A673 (cell line): ENCODE data around the gene ANTKMT. TPM values are rescaled to one million over a fixed set of nuclear protein-coding genes. Genes with fewer than 3 reads are reported as not detected.

Source experiments
- BruUV-seq: library from RNA; stranded (reverse); fragments of 400-500 nt; replicated peaks from 2 replicates; lab custom pipeline; 2021; lab: Mats Ljungman, UMichigan
- CTCF ChIA-PET: fragments of 300-600 bp; sonication (Branson Sonifier 250); formaldehyde crosslinking; loops from one replicate; lab custom pipeline; 2022; ENCODE audit warnings: antibody characterized with exemption; lab: Charles Lee
- POLR2A ChIA-PET: fragments of 300-600 bp; sonication (Branson Sonifier 250); formaldehyde crosslinking; loops from one replicate; lab custom pipeline; 2022; ENCODE audit warnings: antibody characterized with exemption; ENCODE audit not compliant: low non-redundant PET; lab: Charles Lee
- DNase-seq: peaks from one replicate; pipeline ENCODE4 v3.0.0-alpha.2; 2015; ENCODE audit warnings: low spot score
- H3K27ac ChIP-seq: fragments of 200-600 bp; sonication (generic); 2 replicates; pipeline ENCODE4 v1.5.1; 2016; ENCODE audit warnings: mixed run types, low read depth, mild to moderate bottlenecking, mixed read lengths, antibody characterized with exemption, low read length; ENCODE audit not compliant: poor library complexity, severe bottlenecking
- H3K27me3 ChIP-seq: fragments of 200-600 bp; sonication (generic); replicated peaks from 2 replicates; pipeline ENCODE4 v1.6.1; 2017; ENCODE audit warnings: mixed run types, low read depth, mild to moderate bottlenecking, mixed read lengths, antibody characterized with exemption, low read length; ENCODE audit not compliant: insufficient read depth, poor library complexity
- H3K36me3 ChIP-seq: fragments of 200-600 bp; sonication (generic); 2 replicates; pipeline ENCODE4 v1.6.1; 2016; ENCODE audit warnings: mixed run types, mild to moderate bottlenecking, mixed read lengths, antibody characterized with exemption, low read length; ENCODE audit not compliant: insufficient read depth, poor library complexity, severe bottlenecking
- H3K4me1 ChIP-seq: fragments of 200-600 bp; sonication (generic); 2 replicates; pipeline ENCODE4 v1.6.1; 2017; ENCODE audit warnings: mixed run types, mild to moderate bottlenecking, mixed read lengths, antibody characterized with exemption, low read length; ENCODE audit not compliant: insufficient read depth, poor library complexity, severe bottlenecking
- H3K4me3 ChIP-seq: fragments of 200-600 bp; sonication (generic); 2 replicates; pipeline ENCODE4 v1.5.1; 2016; ENCODE audit warnings: low read depth, mixed run types, mild to moderate bottlenecking, mixed read lengths, low read length; ENCODE audit not compliant: poor library complexity, severe bottlenecking
- H3K9me3 ChIP-seq: fragments of 200-600 bp; sonication (generic); 2 replicates; pipeline ENCODE4 v1.6.1; 2016; ENCODE audit warnings: mixed run types, low read depth, mild to moderate bottlenecking, mixed read lengths, antibody characterized with exemption, low read length; ENCODE audit not compliant: poor library complexity, severe bottlenecking
- CTCF ChIP-seq: fragments of 300-800, 200-600 bp; sonication (generic); conservative IDR thresholded peaks from 2 replicates; pipeline ENCODE4 v1.5.1; 2017; ENCODE audit warnings: low read depth, mild to moderate bottlenecking, antibody characterized with exemption, low read length, moderate library complexity, mixed read lengths
- EZH2 ChIP-seq: fragments of 200-600 bp; sonication (generic); IDR thresholded peaks from 2 replicates; pipeline ENCODE4 v1.6.1; 2017; ENCODE audit warnings: borderline replicate concordance, low read depth, mild to moderate bottlenecking, mixed read lengths, antibody characterized with exemption, low read length; ENCODE audit not compliant: poor library complexity, severe bottlenecking
- intact Hi-C: fragments of 100-400 bp; cut with micrococcal nuclease; formaldehyde crosslinking; loops from one replicate; pipeline ENCODE4 v1.10.0; 2022; ENCODE audit not compliant: unreplicated experiment
- total RNA-seq: library from RNA; stranded (reverse); gene quantifications from 2 replicates; pipeline ENCODE4 v1.2.3, GENCODE V29; 2021

The ANTKMT gene
- total RNA-seq, 1 experiment from 2014 or later = 21.2 TPM

DNA sequence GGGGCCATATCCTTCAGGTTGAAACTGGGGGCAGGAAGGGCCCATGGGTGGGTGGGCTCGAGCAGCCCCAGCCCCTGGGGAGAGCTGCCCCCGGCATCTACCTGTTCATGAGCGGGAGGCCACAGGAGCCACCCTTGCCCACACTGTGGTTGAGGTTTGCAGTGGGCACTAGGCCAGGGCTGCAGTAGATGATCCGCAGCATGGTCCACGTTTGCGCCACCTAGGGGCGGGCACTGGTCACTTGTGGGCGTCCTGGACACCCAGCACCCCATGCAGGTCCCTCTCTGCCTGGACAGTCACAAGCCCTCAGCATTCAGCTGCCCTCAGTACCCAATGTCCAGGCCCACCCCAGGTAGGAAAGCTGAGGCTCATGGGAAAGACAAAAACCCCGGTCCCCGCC is 35.0 kb upstream of the ANTKMT start:
- no peak overlapping the region for H3K4me3 ChIP-seq
- H3K9me3 ChIP-seq = no peaks in the 10 kb centered on the region
- DNase-seq = no peak
- TF ChIP-seq EZH2 (no peak), CTCF (peak; percentile 64)
- peaks cover 31% of the 10 kb centered on the region for H3K4me1 ChIP-seq
- H3K27me3 ChIP-seq = no peaks in the 10 kb centered on the region
- H3K36me3 ChIP-seq = peaks cover 27% of the 10 kb centered on the region
- POLR2A ChIA-PET = no interaction called here
- BruUV-seq = no TSS peak
- intact Hi-C loops = loop anchor here (5.0 kb wide), 1 partner anchor 294 kb away; no protein-coding TSS in a partner anchor
- no peak overlapping the region for H3K27ac ChIP-seq
- CTCF ChIA-PET = no interaction called here

GRCh38 chr16:686459-687260 is 34.3 kb upstream of the ANTKMT start:
- Histone ChIP-seq H3K27me3 (no peaks in the 10 kb centered on the region), H3K9me3 (no peaks in the 10 kb centered on the region), H3K36me3 (peaks cover 21% of the 10 kb centered on the region), H3K4me3 (no peak overlapping the region), H3K4me1 (peaks cover 24% of the 10 kb centered on the region), H3K27ac (no peak overlapping the region)
- DNase-seq = no peak
- CTCF ChIA-PET = interaction anchor here (0.6 kb wide), 1 partner anchor 35 kb away, joined by 3 read pairs; no protein-coding TSS in a partner anchor
- BruUV-seq = no TSS peak
- intact Hi-C loops = loop anchor here (5.0 kb wide), 1 partner anchor 294 kb away; no protein-coding TSS in a partner anchor
- POLR2A ChIA-PET = no interaction called here
- TF ChIP-seq EZH2 = no peak

- no peak overlapping the region for H3K27ac ChIP-seq
- BruUV-seq = no TSS peak
- TF ChIP-seq CTCF (no peak), EZH2 (no peak)
- ChIA-PET POLR2A (no interaction called here), CTCF (no interaction called here)
- H3K9me3 ChIP-seq = no peaks in the 10 kb centered on the region
- H3K36me3 ChIP-seq = peaks cover 13% of the 10 kb centered on the region
- peaks cover 18% of the 10 kb centered on the region for H3K4me1 ChIP-seq
- no peak overlapping the region for H3K4me3 ChIP-seq
- no peak for DNase-seq
- intact Hi-C loops = loop anchor here (5.0 kb wide), 1 partner anchor 295 kb away; no protein-coding TSS in a partner anchor
- peaks cover 2% of the 10 kb centered on the region for H3K27me3 ChIP-seq
Observed at GRCh38 chr16:687499-687898, 33.4 kb upstream of the ANTKMT start.
